Ishikawa (cell line): Measurements from ENCODE around the gene TMEM192.

Experiments used
- CEBPB ChIP-seq: IDR thresholded peaks from 2 replicates; pipeline ENCODE4 v1.6.1; 2012
- CREB1 ChIP-seq: IDR thresholded peaks from 2 replicates; pipeline ENCODE4 v1.6.1; 2012; ENCODE audit warnings: low read depth
- EGR1 ChIP-seq: IDR thresholded peaks from 2 replicates; pipeline ENCODE4 v1.6.1; 2012
- EP300 ChIP-seq: IDR thresholded peaks from 2 replicates; pipeline ENCODE4 v1.6.1; 2012; ENCODE audit warnings: borderline replicate concordance
- FOXM1 ChIP-seq: IDR thresholded peaks from 2 replicates; pipeline ENCODE4 v1.6.1; 2012; ENCODE audit warnings: low read depth, borderline replicate concordance
- MAX ChIP-seq: IDR thresholded peaks from 2 replicates; pipeline ENCODE4 v1.6.1; 2012
- NFIC ChIP-seq: IDR thresholded peaks from 2 replicates; pipeline ENCODE4 v1.6.1; 2012
- RAD21 ChIP-seq: IDR thresholded peaks from 2 replicates; pipeline ENCODE4 v1.6.1; 2012; ENCODE audit warnings: low read depth
- TAF1 ChIP-seq: IDR thresholded peaks from 2 replicates; pipeline ENCODE4 v1.6.1; 2012; ENCODE audit warnings: low read depth, mild to moderate bottlenecking
- TCF12 ChIP-seq: IDR thresholded peaks from 2 replicates; pipeline ENCODE4 v1.6.1; 2012; ENCODE audit warnings: low read depth
- TEAD4 ChIP-seq: IDR thresholded peaks from 2 replicates; pipeline ENCODE4 v1.6.1; 2012
- USF1 ChIP-seq: IDR thresholded peaks from 2 replicates; pipeline ENCODE4 v1.6.1; 2012
- YY1 ChIP-seq: IDR thresholded peaks from 2 replicates; pipeline ENCODE4 v1.6.1; 2012; ENCODE audit warnings: low read depth
- ZBTB7A ChIP-seq: IDR thresholded peaks from 2 replicates; pipeline ENCODE4 v1.6.1; 2012; ENCODE audit warnings: low read depth
- TF ChIP-seq, protein P1 (sequence below): IDR thresholded peaks from 2 replicates; pipeline ENCODE4 v1.6.1; 2012; ENCODE audit warnings: low read depth, mild to moderate bottlenecking

The TMEM192 gene

GRCh38 chr4:165094873-165095272 lies 17.8 kb downstream of the TMEM192 start:
- TF ChIP-seq YY1, result no peak
- TF ChIP-seq TEAD4, result no peak
- no peak for TF ChIP-seq TCF12
- TF ChIP-seq EGR1, result no peak
- no peak for TF ChIP-seq TAF1
- no peak for TF ChIP-seq CEBPB
- no peak for TF ChIP-seq EP300
- TF ChIP-seq ZBTB7A, result no peak
- TF ChIP-seq RAD21, result no peak

- TF ChIP-seq USF1 (no peak), TAF1 (no peak), EGR1 (no peak), TCF12 (no peak), NFIC (no peak), FOXM1 (no peak), EP300 (no peak), YY1 (no peak), ZBTB7A (no peak), MAX (no peak), TEAD4 (no peak), CEBPB (no peak), CREB1 (no peak), RAD21 (no peak)
- TF ChIP-seq, protein P1, sequence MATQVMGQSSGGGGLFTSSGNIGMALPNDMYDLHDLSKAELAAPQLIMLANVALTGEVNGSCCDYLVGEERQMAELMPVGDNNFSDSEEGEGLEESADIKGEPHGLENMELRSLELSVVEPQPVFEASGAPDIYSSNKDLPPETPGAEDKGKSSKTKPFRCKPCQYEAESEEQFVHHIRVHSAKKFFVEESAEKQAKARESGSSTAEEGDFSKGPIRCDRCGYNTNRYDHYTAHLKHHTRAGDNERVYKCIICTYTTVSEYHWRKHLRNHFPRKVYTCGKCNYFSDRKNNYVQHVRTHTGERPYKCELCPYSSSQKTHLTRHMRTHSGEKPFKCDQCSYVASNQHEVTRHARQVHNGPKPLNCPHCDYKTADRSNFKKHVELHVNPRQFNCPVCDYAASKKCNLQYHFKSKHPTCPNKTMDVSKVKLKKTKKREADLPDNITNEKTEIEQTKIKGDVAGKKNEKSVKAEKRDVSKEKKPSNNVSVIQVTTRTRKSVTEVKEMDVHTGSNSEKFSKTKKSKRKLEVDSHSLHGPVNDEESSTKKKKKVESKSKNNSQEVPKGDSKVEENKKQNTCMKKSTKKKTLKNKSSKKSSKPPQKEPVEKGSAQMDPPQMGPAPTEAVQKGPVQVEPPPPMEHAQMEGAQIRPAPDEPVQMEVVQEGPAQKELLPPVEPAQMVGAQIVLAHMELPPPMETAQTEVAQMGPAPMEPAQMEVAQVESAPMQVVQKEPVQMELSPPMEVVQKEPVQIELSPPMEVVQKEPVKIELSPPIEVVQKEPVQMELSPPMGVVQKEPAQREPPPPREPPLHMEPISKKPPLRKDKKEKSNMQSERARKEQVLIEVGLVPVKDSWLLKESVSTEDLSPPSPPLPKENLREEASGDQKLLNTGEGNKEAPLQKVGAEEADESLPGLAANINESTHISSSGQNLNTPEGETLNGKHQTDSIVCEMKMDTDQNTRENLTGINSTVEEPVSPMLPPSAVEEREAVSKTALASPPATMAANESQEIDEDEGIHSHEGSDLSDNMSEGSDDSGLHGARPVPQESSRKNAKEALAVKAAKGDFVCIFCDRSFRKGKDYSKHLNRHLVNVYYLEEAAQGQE, result no peak
Measured at GRCh38 chr4:165088366-165088765, 24.3 kb downstream of the TMEM192 start.

DNA sequence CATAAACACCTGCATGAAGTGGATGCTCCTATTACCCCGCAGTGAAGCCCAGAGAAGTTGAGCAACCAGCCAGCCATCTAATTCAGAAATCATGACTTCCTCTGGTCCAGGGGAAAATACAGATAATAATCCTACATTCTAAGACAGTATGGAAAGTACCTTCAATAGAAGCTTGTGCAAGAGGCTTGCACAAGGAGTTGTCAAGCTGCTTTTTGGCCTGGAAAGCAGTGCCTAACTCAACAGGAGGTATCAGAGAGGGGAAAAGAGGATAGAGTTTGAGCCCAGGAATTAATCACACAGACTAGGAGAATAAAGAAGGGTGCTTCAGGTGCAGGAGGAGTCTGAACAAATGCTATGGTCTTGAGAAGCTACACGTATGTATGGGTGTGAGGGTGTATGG lies 26.7 kb downstream of the TMEM192 start:
- peak; percentile 58; the same call in 1 of the 2 replicates for TF ChIP-seq CEBPB
- no peak for TF ChIP-seq NFIC
- no peak for TF ChIP-seq EP300
- TF ChIP-seq EGR1, result no peak

DNA sequence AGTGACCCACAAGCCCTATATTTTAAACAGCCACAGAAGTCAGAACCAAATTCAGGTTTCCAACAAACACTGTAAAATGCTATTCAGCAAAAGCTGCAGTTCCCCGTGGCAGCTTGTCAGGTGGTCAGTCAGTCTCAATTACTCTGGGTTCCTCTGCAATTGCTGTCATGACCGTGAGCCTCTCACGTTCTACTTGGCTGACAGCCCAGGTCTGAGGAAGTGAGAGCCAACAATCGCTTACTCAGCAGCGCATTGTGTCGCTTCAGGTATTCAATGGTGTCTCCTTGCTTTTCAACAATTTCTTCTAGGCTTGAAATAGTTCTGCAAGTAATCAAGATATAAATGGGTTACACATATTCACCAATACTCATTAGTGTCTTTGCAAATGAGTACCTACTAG lies 33.2 kb downstream of the TMEM192 start:
- peak; percentile 91 for TF ChIP-seq NFIC
- no peak for TF ChIP-seq TEAD4

GRCh38 chr4:165077034-165077578 lies 35.6 kb downstream of the TMEM192 start:
- TF ChIP-seq TCF12 (no peak), CREB1 (no peak), FOXM1 (no peak), YY1 (no peak), USF1 (no peak), EGR1 (no peak), TEAD4 (no peak), EP300 (no peak), MAX (no peak), NFIC (no peak), TAF1 (no peak), RAD21 (no peak)
- TF ChIP-seq, protein P1, result no peak

- TF ChIP-seq MAX (no peak), TCF12 (no peak), CEBPB (no peak), EP300 (no peak)
Measured at GRCh38 chr4:165070560-165070959, 42.1 kb downstream of the TMEM192 start.

DNA sequence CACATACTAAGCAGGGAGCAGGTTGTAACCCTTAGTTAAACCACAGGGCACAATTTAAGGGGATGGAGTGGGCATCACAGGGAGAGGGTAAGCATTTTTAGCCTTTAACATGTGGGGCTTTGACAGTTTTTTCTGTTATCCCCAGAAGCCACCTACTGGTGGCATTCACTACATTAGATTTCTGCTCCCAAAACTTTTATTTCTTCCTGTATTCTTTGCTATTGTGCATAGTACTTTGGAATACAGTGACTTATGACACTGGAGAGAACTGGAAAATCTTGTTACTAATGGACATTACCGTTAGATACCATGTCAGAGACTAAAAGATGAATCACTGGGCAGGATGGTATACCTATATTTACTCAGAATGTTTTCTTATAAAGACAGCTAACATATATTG lies 51.7 kb downstream of the TMEM192 start:
- TF ChIP-seq EGR1 (no peak), EP300 (no peak)
